ENCODE data around the gene DNAH1.

Gene DNAH1

DNA sequence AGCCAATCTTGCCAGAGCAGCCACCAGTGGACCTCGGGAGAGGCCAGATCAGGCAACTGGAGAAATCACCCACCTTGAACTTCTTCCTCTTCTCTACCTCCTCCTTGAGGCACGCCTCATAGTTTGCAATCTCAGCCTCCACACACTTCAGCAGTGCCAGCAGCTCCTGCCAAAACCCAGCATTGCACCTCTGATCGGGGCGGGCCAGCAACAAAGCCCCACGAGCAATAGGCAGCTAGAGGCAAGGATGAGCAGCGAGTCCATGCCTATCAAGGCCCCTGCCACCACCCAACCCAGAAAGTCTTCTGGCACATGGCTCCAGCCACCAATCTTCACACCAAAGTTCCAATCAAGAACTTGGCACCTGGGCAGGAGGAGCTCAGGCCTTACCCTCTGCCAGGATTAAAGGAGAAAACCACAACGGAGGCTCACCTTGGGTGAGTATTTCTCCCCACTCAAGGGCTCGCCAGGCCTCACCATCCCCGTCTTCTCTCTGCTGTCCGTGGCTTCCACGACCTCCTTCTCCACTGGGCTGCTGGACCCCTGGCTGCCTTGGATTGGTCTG is 86.7 kb downstream of the DNAH1 start:
- Histone ChIP-seq H3K27ac (ENCODE audit: low read depth, low read length) (no peak overlapping the region), H3K9ac (ENCODE audit: low read length) (no peak overlapping the region), H3K18ac (ENCODE audit: low read length) (no peak overlapping the region), H3K36me3 (ENCODE audit: control insufficient read depth, insufficient read depth, low read length) (peaks cover 22% of the 10 kb centered on the region), H2BK120ac (ENCODE audit: low read depth, low read length) (no peak overlapping the region), H3K4me3 (ENCODE audit: low read length) (no peak overlapping the region), H3K4me1 (ENCODE audit: control insufficient read depth, low read depth, low read length) (no peaks in the 10 kb centered on the region), H2AK5ac (ENCODE audit: low read length) (no peak overlapping the region), H3K79me1 (ENCODE audit: low read length) (no peaks in the 10 kb centered on the region), H2BK15ac (replicated peaks; ENCODE audit: low read depth) (no peak overlapping the region), H3K56ac (ENCODE audit: low read length) (no peak overlapping the region), H3K23ac (ENCODE audit: low read length) (no peak overlapping the region), H4K5ac (ENCODE audit: low read length) (no peak overlapping the region), H4K8ac (ENCODE audit: low read depth, low read length) (no peak overlapping the region), H3K27me3 (ENCODE audit: insufficient read depth, low read length, poor library complexity) (no peaks in the 10 kb centered on the region), H3K79me2 (ENCODE audit: control insufficient read depth, insufficient read depth, low read length) (no peaks in the 10 kb centered on the region), H3K4me2 (ENCODE audit: low read length) (no peak overlapping the region), H2BK5ac (ENCODE audit: low read length) (no peak overlapping the region), H3K4ac (ENCODE audit: low read depth, low read length) (no peak overlapping the region)
- WGBS (ENCODE audit: extremely low coverage, insufficient coverage, low lambda C conversion rate): no CpG with 5 or more reads among the region's 11 CpGs
- no peak for DNase-seq

GRCh38 chr3:52403271-52403841 is 87.2 kb downstream of the DNAH1 start:
- Histone ChIP-seq H3K18ac (ENCODE audit: low read length) (no peak overlapping the region), H3K79me2 (ENCODE audit: control insufficient read depth, insufficient read depth, low read length) (peaks cover 3% of the 10 kb centered on the region), H4K5ac (ENCODE audit: low read length) (no peak overlapping the region), H3K27ac (ENCODE audit: low read depth, low read length) (no peak overlapping the region), H3K23ac (ENCODE audit: low read length) (no peak overlapping the region), H3K4me2 (ENCODE audit: low read length) (no peak overlapping the region), H2BK120ac (ENCODE audit: low read depth, low read length) (no peak overlapping the region), H3K27me3 (ENCODE audit: insufficient read depth, low read length, poor library complexity) (no peaks in the 10 kb centered on the region), H3K4me1 (ENCODE audit: control insufficient read depth, low read depth, low read length) (no peaks in the 10 kb centered on the region), H4K8ac (ENCODE audit: low read depth, low read length) (no peak overlapping the region), H3K4ac (ENCODE audit: low read depth, low read length) (no peak overlapping the region), H3K56ac (ENCODE audit: low read length) (no peak overlapping the region), H2AK5ac (ENCODE audit: low read length) (no peak overlapping the region), H3K9ac (ENCODE audit: low read length) (no peak overlapping the region), H3K36me3 (ENCODE audit: control insufficient read depth, insufficient read depth, low read length) (peaks cover 22% of the 10 kb centered on the region), H2BK15ac (replicated peaks; ENCODE audit: low read depth) (no peak overlapping the region), H3K4me3 (ENCODE audit: low read length) (no peak overlapping the region), H2BK5ac (ENCODE audit: low read length) (no peak overlapping the region), H3K79me1 (ENCODE audit: low read length) (peaks cover 3% of the 10 kb centered on the region)
- no CpG with 5 or more reads among the region's 19 CpGs for WGBS (ENCODE audit: extremely low coverage, insufficient coverage, low lambda C conversion rate)
- DNase-seq: no peak

GRCh38 chr3:52403955-52404354 is 87.8 kb downstream of the DNAH1 start:
- Histone ChIP-seq H2AK5ac (ENCODE audit: low read length) (no peak overlapping the region), H3K27ac (ENCODE audit: low read depth, low read length) (no peak overlapping the region), H2BK15ac (replicated peaks; ENCODE audit: low read depth) (no peak overlapping the region), H3K36me3 (ENCODE audit: control insufficient read depth, insufficient read depth, low read length) (peaks cover 24% of the 10 kb centered on the region), H3K27me3 (ENCODE audit: insufficient read depth, low read length, poor library complexity) (no peaks in the 10 kb centered on the region), H4K5ac (ENCODE audit: low read length) (no peak overlapping the region), H3K9ac (ENCODE audit: low read length) (no peak overlapping the region), H3K56ac (ENCODE audit: low read length) (no peak overlapping the region), H2BK120ac (ENCODE audit: low read depth, low read length) (no peak overlapping the region), H3K79me1 (ENCODE audit: low read length) (peaks cover 9% of the 10 kb centered on the region), H3K4me1 (ENCODE audit: control insufficient read depth, low read depth, low read length) (no peaks in the 10 kb centered on the region), H3K18ac (ENCODE audit: low read length) (no peak overlapping the region), H4K8ac (ENCODE audit: low read depth, low read length) (no peak overlapping the region), H3K4ac (ENCODE audit: low read depth, low read length) (no peak overlapping the region), H3K4me3 (ENCODE audit: low read length) (no peak overlapping the region), H3K79me2 (ENCODE audit: control insufficient read depth, insufficient read depth, low read length) (peaks cover 9% of the 10 kb centered on the region), H3K4me2 (ENCODE audit: low read length) (no peak overlapping the region), H2BK5ac (ENCODE audit: low read length) (no peak overlapping the region), H3K23ac (ENCODE audit: low read length) (no peak overlapping the region)
- no peak for DNase-seq
- no CpG with 5 or more reads among the region's 3 CpGs for WGBS (ENCODE audit: extremely low coverage, insufficient coverage, low lambda C conversion rate)

DNA sequence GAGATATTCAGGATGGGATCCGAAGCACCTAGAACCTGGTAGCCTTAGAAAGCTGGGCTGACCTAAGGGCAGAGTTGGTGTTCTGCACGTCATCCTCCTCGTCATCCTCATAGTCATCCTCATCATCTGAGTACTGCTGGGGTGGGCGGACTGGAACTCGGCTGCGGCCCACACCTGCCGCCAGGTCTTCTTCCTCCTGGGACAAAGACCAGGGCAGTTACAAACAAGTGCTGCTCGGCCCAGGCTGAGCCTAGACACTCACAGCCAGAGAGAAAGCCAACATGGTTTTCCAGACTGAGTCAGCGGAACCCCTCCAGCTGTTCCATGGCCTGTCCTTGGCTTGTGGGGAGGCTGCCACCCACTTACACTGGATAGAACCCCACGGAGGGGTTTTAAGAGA is 88.3 kb downstream of the DNAH1 start:
- no peak overlapping the region for H3K27ac ChIP-seq (ENCODE audit: low read depth, low read length)
- H3K4me3 ChIP-seq (ENCODE audit: low read length): no peak overlapping the region
- H3K56ac ChIP-seq (ENCODE audit: low read length): no peak overlapping the region
- H3K18ac ChIP-seq (ENCODE audit: low read length): no peak overlapping the region
- H3K4me1 ChIP-seq (ENCODE audit: control insufficient read depth, low read depth, low read length): no peaks in the 10 kb centered on the region
- H3K27me3 ChIP-seq (ENCODE audit: insufficient read depth, low read length, poor library complexity): no peaks in the 10 kb centered on the region
- H2BK15ac ChIP-seq (replicated peaks; ENCODE audit: low read depth): no peak overlapping the region
- no peak overlapping the region for H2AK5ac ChIP-seq (ENCODE audit: low read length)
- WGBS (ENCODE audit: extremely low coverage, insufficient coverage, low lambda C conversion rate): no CpG with 5 or more reads among the region's 10 CpGs
- peaks cover 12% of the 10 kb centered on the region for H3K79me1 ChIP-seq (ENCODE audit: low read length)
- no peak overlapping the region for H3K9ac ChIP-seq (ENCODE audit: low read length)
- peaks cover 13% of the 10 kb centered on the region for H3K79me2 ChIP-seq (ENCODE audit: control insufficient read depth, insufficient read depth, low read length)
- H2BK5ac ChIP-seq (ENCODE audit: low read length): no peak overlapping the region
- H2BK120ac ChIP-seq (ENCODE audit: low read depth, low read length): no peak overlapping the region
- no peak overlapping the region for H3K4me2 ChIP-seq (ENCODE audit: low read length)
- no peak for DNase-seq
- H3K4ac ChIP-seq (ENCODE audit: low read depth, low read length): no peak overlapping the region
- no peak overlapping the region for H4K5ac ChIP-seq (ENCODE audit: low read length)
- H4K8ac ChIP-seq (ENCODE audit: low read depth, low read length): no peak overlapping the region
- H3K36me3 ChIP-seq (ENCODE audit: control insufficient read depth, insufficient read depth, low read length): peaks cover 24% of the 10 kb centered on the region
- no peak overlapping the region for H3K23ac ChIP-seq (ENCODE audit: low read length)

GRCh38 chr3:52405066-52405465 is 88.9 kb downstream of the DNAH1 start:
- Histone ChIP-seq H2BK5ac (ENCODE audit: low read length) (no peak overlapping the region), H3K79me1 (ENCODE audit: low read length) (peaks cover 13% of the 10 kb centered on the region), H2BK120ac (ENCODE audit: low read depth, low read length) (no peak overlapping the region), H3K4ac (ENCODE audit: low read depth, low read length) (no peak overlapping the region), H4K5ac (ENCODE audit: low read length) (no peak overlapping the region), H2AK5ac (ENCODE audit: low read length) (no peak overlapping the region), H4K8ac (ENCODE audit: low read depth, low read length) (no peak overlapping the region), H3K4me2 (ENCODE audit: low read length) (no peak overlapping the region), H3K27me3 (ENCODE audit: insufficient read depth, low read length, poor library complexity) (no peaks in the 10 kb centered on the region), H3K23ac (ENCODE audit: low read length) (no peak overlapping the region), H3K9ac (ENCODE audit: low read length) (no peak overlapping the region), H3K4me1 (ENCODE audit: control insufficient read depth, low read depth, low read length) (no peaks in the 10 kb centered on the region), H3K56ac (ENCODE audit: low read length) (no peak overlapping the region), H3K4me3 (ENCODE audit: low read length) (no peak overlapping the region), H2BK15ac (replicated peaks; ENCODE audit: low read depth) (no peak overlapping the region), H3K79me2 (ENCODE audit: control insufficient read depth, insufficient read depth, low read length) (peaks cover 15% of the 10 kb centered on the region), H3K27ac (ENCODE audit: low read depth, low read length) (no peak overlapping the region), H3K36me3 (ENCODE audit: control insufficient read depth, insufficient read depth, low read length) (peaks cover 24% of the 10 kb centered on the region), H3K18ac (ENCODE audit: low read length) (no peak overlapping the region)
- DNase-seq: no peak
- WGBS (ENCODE audit: extremely low coverage, insufficient coverage, low lambda C conversion rate): no CpG with 5 or more reads among the region's 6 CpGs

GRCh38 chr3:52405601-52406110 is 89.5 kb downstream of the DNAH1 start:
- no CpG with 5 or more reads among the region's 4 CpGs for WGBS (ENCODE audit: extremely low coverage, insufficient coverage, low lambda C conversion rate)
- H3K56ac ChIP-seq (ENCODE audit: low read length): no peak overlapping the region
- DNase-seq: no peak
- peaks cover 13% of the 10 kb centered on the region for H3K79me1 ChIP-seq (ENCODE audit: low read length)
- H3K4me1 ChIP-seq (ENCODE audit: control insufficient read depth, low read depth, low read length): no peaks in the 10 kb centered on the region
- no peak overlapping the region for H3K18ac ChIP-seq (ENCODE audit: low read length)
- no peak overlapping the region for H3K27ac ChIP-seq (ENCODE audit: low read depth, low read length)
- no peak overlapping the region for H2BK15ac ChIP-seq (replicated peaks; ENCODE audit: low read depth)
- no peak overlapping the region for H2BK120ac ChIP-seq (ENCODE audit: low read depth, low read length)
- no peak overlapping the region for H2AK5ac ChIP-seq (ENCODE audit: low read length)
- no peak overlapping the region for H2BK5ac ChIP-seq (ENCODE audit: low read length)
- H3K4me3 ChIP-seq (ENCODE audit: low read length): no peak overlapping the region
- H3K23ac ChIP-seq (ENCODE audit: low read length): no peak overlapping the region
- H4K8ac ChIP-seq (ENCODE audit: low read depth, low read length): no peak overlapping the region
- no peak overlapping the region for H3K9ac ChIP-seq (ENCODE audit: low read length)
- peaks cover 24% of the 10 kb centered on the region for H3K36me3 ChIP-seq (ENCODE audit: control insufficient read depth, insufficient read depth, low read length)
- no peak overlapping the region for H4K5ac ChIP-seq (ENCODE audit: low read length)
- no peaks in the 10 kb centered on the region for H3K27me3 ChIP-seq (ENCODE audit: insufficient read depth, low read length, poor library complexity)
- H3K4me2 ChIP-seq (ENCODE audit: low read length): no peak overlapping the region
- no peak overlapping the region for H3K4ac ChIP-seq (ENCODE audit: low read depth, low read length)
- H3K79me2 ChIP-seq (ENCODE audit: control insufficient read depth, insufficient read depth, low read length): peaks cover 15% of the 10 kb centered on the region
